Neural progenitor cell (in vitro differentiated cells): ENCODE measurements around the gene DDX56.

Experiments
- EZH2 ChIP-seq: fragments of 200-600 bp; sonication (generic); IDR thresholded peaks from 2 replicates; pipeline ENCODE4 v1.6.1; 2017; ENCODE audit warnings: antibody characterized with exemption, mild to moderate bottlenecking, moderate library complexity
- TF ChIP-seq, protein P1 (sequence below): fragments of 200-600 bp; sonication (generic); IDR thresholded peaks from 2 replicates; pipeline ENCODE4 v1.5.1; 2017; ENCODE audit warnings: antibody characterized with exemption, mild to moderate bottlenecking

DNA sequence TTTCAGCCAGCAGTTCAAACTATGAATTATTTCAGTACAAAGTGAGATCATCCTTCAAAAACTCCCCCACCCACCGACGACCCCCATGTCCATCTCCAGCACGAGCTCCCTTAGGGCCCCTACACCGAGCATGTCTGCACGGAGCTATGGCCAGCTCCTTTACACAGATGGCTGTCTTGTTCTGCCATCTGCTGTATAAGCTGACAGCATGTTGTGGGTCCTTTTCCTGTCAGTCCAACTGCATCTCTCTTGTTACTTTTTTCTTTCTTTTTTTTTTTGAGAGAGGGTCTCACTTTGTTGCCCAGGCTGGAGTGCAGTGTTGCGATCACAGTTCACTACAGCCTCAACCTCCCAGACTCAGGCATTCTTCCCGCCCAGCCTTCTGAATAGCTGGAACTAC, 54.2 kb downstream of the DDX56 start:
- TF ChIP-seq, protein P1, sequence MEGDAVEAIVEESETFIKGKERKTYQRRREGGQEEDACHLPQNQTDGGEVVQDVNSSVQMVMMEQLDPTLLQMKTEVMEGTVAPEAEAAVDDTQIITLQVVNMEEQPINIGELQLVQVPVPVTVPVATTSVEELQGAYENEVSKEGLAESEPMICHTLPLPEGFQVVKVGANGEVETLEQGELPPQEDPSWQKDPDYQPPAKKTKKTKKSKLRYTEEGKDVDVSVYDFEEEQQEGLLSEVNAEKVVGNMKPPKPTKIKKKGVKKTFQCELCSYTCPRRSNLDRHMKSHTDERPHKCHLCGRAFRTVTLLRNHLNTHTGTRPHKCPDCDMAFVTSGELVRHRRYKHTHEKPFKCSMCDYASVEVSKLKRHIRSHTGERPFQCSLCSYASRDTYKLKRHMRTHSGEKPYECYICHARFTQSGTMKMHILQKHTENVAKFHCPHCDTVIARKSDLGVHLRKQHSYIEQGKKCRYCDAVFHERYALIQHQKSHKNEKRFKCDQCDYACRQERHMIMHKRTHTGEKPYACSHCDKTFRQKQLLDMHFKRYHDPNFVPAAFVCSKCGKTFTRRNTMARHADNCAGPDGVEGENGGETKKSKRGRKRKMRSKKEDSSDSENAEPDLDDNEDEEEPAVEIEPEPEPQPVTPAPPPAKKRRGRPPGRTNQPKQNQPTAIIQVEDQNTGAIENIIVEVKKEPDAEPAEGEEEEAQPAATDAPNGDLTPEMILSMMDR, result no peak
- no peak for TF ChIP-seq EZH2
